ENCODE measurements around the gene MB21D2.

The MB21D2 gene

DNA sequence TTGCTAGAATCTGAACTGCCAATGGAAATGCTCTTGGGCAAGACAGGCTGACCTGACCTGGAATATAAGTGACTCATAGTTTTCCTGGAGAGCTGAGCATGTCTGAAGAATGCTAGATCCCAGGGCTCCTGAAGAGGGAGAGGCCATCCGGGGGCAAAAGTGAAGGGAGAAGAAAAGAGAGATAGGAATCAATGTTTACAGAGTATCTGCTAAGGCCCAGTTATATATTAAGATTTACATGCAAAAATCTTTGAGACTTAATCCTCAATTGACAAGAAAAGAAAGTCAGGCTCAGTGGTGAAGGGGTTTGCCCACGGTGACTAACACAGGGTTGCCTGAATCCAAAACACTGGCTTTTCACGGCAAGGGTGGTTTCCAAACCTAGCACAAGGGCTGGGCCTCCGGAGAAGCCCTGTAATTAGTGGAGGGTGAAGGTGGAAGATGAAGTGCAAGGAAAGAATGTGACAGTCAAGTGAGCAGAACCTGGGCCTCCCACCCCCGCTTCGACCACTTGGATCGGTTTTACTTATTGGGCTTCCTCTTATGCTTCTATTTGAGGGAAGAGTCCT lies 98.6 kb downstream of the MB21D2 start:
- no peak overlapping the region for H3K4me3 ChIP-seq (replicated peaks in 1 of 2; ENCODE audit: low read depth in 2 of 2, low read length in 2 of 2)
- TF ChIP-seq, protein P1, sequence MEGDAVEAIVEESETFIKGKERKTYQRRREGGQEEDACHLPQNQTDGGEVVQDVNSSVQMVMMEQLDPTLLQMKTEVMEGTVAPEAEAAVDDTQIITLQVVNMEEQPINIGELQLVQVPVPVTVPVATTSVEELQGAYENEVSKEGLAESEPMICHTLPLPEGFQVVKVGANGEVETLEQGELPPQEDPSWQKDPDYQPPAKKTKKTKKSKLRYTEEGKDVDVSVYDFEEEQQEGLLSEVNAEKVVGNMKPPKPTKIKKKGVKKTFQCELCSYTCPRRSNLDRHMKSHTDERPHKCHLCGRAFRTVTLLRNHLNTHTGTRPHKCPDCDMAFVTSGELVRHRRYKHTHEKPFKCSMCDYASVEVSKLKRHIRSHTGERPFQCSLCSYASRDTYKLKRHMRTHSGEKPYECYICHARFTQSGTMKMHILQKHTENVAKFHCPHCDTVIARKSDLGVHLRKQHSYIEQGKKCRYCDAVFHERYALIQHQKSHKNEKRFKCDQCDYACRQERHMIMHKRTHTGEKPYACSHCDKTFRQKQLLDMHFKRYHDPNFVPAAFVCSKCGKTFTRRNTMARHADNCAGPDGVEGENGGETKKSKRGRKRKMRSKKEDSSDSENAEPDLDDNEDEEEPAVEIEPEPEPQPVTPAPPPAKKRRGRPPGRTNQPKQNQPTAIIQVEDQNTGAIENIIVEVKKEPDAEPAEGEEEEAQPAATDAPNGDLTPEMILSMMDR (IDR thresholded peaks at IDR 0.05; ENCODE audit: low read depth, low read length), result no peak
- peak; percentile 84 to 90 for DNase-seq (ENCODE audit: low read depth in 2 of 2)

DNA sequence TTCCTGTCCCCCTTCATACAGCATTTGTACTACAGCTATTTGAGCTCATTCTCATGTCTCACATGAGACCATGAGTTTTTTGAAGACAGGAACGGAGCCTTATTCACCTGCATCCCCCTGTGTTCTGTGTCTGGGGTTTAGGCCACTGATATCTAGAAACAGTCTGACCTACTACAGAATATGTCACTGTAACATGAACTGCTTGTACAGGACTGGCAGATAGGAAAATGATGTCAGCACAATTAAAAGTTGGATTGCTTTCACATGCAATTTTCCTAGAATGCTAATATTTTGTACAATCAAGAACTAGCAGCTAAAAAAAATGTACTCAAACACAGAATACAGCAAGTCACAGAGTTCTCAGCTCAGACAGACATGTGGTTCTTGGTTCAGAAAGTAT lies 99.5 kb downstream of the MB21D2 start:
- H3K4me3 ChIP-seq (replicated peaks in 1 of 2; ENCODE audit: low read depth in 2 of 2, low read length in 2 of 2), result no peak overlapping the region
- no peak for DNase-seq (ENCODE audit: low read depth in 2 of 2)
- TF ChIP-seq, protein P1 (IDR thresholded peaks at IDR 0.05; ENCODE audit: low read depth, low read length), result no peak

DNA sequence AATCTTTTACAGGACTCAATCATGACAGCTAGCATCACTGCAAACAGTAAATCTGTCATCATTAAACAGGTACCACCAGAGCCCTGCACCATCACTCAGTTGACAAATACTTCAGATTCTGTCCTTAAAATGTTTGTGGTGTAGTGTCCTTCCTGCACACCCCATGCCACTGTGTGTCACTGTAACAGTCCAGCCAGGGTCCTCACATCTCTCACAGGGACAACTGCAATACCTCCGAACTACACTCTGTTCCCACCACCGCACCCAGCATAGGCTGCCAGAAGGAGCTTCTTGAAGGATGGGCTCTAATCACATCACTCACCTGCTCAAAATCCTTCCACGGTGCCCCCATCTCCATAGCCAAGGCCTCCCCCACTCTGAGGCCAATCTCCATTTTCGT lies 100.2 kb downstream of the MB21D2 start:
- no peak overlapping the region for H3K4me3 ChIP-seq (replicated peaks in 1 of 2; ENCODE audit: low read depth in 2 of 2, low read length in 2 of 2)
- DNase-seq (ENCODE audit: low read depth in 2 of 2), result no peak
- TF ChIP-seq, protein P1 (IDR thresholded peaks at IDR 0.05; ENCODE audit: low read depth, low read length), result no peak

DNA sequence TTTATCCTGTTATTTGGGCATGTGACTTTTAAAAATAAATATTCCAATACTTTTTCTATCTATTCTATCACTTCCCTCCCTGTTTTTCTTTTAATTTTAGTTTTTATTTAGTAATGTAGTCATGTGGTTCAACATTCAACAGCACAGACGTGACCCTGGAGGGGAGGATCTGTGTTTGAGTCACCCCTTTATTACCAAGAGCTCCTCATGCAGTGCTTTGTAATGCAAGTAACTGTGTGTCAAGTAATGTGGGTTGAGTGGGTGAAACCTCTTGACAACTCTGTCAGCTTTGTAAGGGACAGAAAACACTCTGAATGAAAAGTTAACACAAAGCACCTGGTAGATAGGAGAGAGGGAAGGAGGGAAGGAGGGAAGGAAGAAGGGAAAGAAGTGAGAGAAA lies 100.6 kb downstream of the MB21D2 start:
- TF ChIP-seq, protein P1 (IDR thresholded peaks at IDR 0.05; ENCODE audit: low read depth, low read length), result no peak
- no peak overlapping the region for H3K4me3 ChIP-seq (replicated peaks in 1 of 2; ENCODE audit: low read depth in 2 of 2, low read length in 2 of 2)
- DNase-seq (ENCODE audit: low read depth in 2 of 2), result peak; percentile 31 to 88

DNA sequence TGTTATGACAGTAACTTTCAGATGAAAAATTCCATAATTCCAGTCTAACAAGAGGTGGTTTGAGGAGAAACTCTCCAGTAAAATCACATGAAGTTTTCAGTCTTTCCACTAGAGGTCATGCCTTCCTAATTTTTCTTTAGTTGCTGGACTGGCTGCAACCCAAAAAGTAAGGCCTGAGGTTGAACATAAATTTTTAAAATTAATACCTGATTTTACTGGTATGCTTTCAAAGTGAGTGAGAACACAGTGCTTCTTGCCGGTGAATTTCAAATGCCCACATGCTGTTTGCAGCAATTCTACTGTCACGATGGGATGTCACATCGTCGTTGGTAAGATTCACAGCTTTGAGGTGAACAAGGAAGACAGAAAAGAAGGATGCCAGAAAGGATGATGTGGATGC lies 101.3 kb downstream of the MB21D2 start:
- DNase-seq (ENCODE audit: low read depth in 2 of 2), result peak; percentile 77 to 84
- TF ChIP-seq, protein P1 (IDR thresholded peaks at IDR 0.05; ENCODE audit: low read depth, low read length), result peak; percentile 62

DNA sequence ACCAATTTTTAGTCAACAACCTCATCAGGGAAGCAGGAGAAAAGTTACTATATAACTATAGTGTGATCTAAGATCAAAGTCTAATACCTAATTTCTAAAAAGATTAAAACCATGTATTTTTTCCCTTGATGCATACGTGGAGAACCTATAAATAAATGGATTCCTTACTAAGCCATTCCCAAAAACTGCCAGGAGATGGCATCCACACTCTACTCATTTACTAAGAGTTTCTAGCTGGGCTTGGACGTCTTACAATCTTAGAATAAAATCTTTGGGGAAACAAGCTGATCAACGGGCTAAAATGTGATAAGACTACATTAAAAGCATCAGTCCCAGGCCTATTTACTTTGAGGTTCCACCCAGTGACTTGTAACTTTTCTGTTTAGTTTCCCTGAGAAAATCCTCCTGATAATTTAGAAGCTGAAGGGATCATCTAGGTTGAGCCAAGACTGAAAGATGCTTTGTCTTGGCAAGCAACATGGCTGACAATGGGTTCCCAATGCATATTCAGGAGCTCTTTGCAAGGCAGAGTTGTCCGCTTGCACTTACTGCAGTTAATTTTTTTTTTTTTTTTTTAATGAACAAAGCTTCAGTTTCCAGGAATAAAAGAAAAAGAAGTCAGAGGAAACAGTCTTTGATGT lies 104.8 kb downstream of the MB21D2 start:
- TF ChIP-seq, protein P1 (IDR thresholded peaks at IDR 0.05; ENCODE audit: low read depth, low read length), result peak; percentile 66
- peak; percentile 78 to 84 for DNase-seq (ENCODE audit: low read depth in 2 of 2)
- H3K4me3 ChIP-seq (replicated peaks in 1 of 2; ENCODE audit: low read depth in 2 of 2, low read length in 2 of 2), result no peak overlapping the region

More for the DNA sequence above, 101.3 kb downstream of the MB21D2 start:
- no peak overlapping the region for H3K4me3 ChIP-seq (replicated peaks in 1 of 2; ENCODE audit: low read depth in 2 of 2, low read length in 2 of 2)

Data from cardiac fibroblast (primary cell).